Measurements from ENCODE around the gene CD180. TPM values are rescaled to one million over a fixed set of nuclear protein-coding genes. Genes with fewer than 3 reads are reported as not detected.

Gene CD180
- total and polyA plus RNA-seq, 9 donors: 0.66 to 1.7 (median 0.88) TPM

- 93% methylated on average over 33 of the region's 33 CpGs for WGBS (ENCODE audit: insufficient coverage)
- no peak overlapping the region for H3K27ac ChIP-seq (ENCODE audit: low read length)
- DNase-seq: no peak
Measured at GRCh38 chr5:67163863-67164595, 32.6 kb downstream of the CD180 start.

GRCh38 chr5:67163231-67163756, 33.3 kb downstream of the CD180 start:
- no peak for DNase-seq
- Histone ChIP-seq H3K36me3 (ENCODE audit: control insufficient read depth, insufficient read depth, low read length) (peaks cover 48% of the 10 kb centered on the region), H3K27ac (ENCODE audit: low read length) (no peak overlapping the region), H3K4me3 (ENCODE audit: low read length) (no peak overlapping the region), H3K27me3 (ENCODE audit: control insufficient read depth, insufficient read depth, low read length) (no peaks in the 10 kb centered on the region), H3K4me1 (ENCODE audit: control insufficient read depth, insufficient read depth, low read length) (peaks cover 11% of the 10 kb centered on the region), H3K9me3 (replicated peaks; ENCODE audit: control insufficient read depth, low read depth, low read length) (no peaks in the 10 kb centered on the region)
- 97% methylated on average over 32 of the region's 44 CpGs for WGBS (ENCODE audit: insufficient coverage)

More at GRCh38 chr5:67163863-67164595, 32.6 kb downstream of the CD180 start:
- peaks cover 48% of the 10 kb centered on the region for H3K36me3 ChIP-seq (ENCODE audit: control insufficient read depth, insufficient read depth, low read length)
- peaks cover 11% of the 10 kb centered on the region for H3K4me1 ChIP-seq (ENCODE audit: control insufficient read depth, insufficient read depth, low read length)
- no peak overlapping the region for H3K4me3 ChIP-seq (ENCODE audit: low read length)
- no peaks in the 10 kb centered on the region for H3K9me3 ChIP-seq (replicated peaks; ENCODE audit: control insufficient read depth, low read depth, low read length)
- H3K27me3 ChIP-seq (ENCODE audit: control insufficient read depth, insufficient read depth, low read length): no peaks in the 10 kb centered on the region

GRCh38 chr5:67161767-67162166, 34.8 kb downstream of the CD180 start:
- DNase-seq: no peak
- Histone ChIP-seq H3K27ac (ENCODE audit: low read length) (no peak overlapping the region), H3K4me1 (ENCODE audit: control insufficient read depth, insufficient read depth, low read length) (peaks cover 11% of the 10 kb centered on the region), H3K27me3 (ENCODE audit: control insufficient read depth, insufficient read depth, low read length) (no peaks in the 10 kb centered on the region), H3K9me3 (replicated peaks; ENCODE audit: control insufficient read depth, low read depth, low read length) (no peaks in the 10 kb centered on the region), H3K4me3 (ENCODE audit: low read length) (no peak overlapping the region), H3K36me3 (ENCODE audit: control insufficient read depth, insufficient read depth, low read length) (peaks cover 40% of the 10 kb centered on the region)
- 74% methylated on average over 3 of the region's 5 CpGs for WGBS (ENCODE audit: insufficient coverage)

- Histone ChIP-seq H3K4me1 (ENCODE audit: control insufficient read depth, insufficient read depth, low read length) (peaks cover 3% of the 10 kb centered on the region), H3K27me3 (ENCODE audit: control insufficient read depth, insufficient read depth, low read length) (no peaks in the 10 kb centered on the region), H3K4me3 (ENCODE audit: low read length) (no peak overlapping the region), H3K27ac (ENCODE audit: low read length) (no peak overlapping the region), H3K36me3 (ENCODE audit: control insufficient read depth, insufficient read depth, low read length) (peaks cover 38% of the 10 kb centered on the region), H3K9me3 (replicated peaks; ENCODE audit: control insufficient read depth, low read depth, low read length) (no peaks in the 10 kb centered on the region)
- no peak for DNase-seq
- no CpG with 5 or more reads among the region's 3 CpGs for WGBS (ENCODE audit: insufficient coverage)
Measured at GRCh38 chr5:67160985-67161384, 35.6 kb downstream of the CD180 start.

- no peaks in the 10 kb centered on the region for H3K9me3 ChIP-seq (replicated peaks; ENCODE audit: control insufficient read depth, low read depth, low read length)
- WGBS (ENCODE audit: insufficient coverage): 78% methylated on average over 3 of the region's 3 CpGs
- peaks cover 30% of the 10 kb centered on the region for H3K36me3 ChIP-seq (ENCODE audit: control insufficient read depth, insufficient read depth, low read length)
- no peaks in the 10 kb centered on the region for H3K4me1 ChIP-seq (ENCODE audit: control insufficient read depth, insufficient read depth, low read length)
- no peak for DNase-seq
- no peak overlapping the region for H3K4me3 ChIP-seq (ENCODE audit: low read length)
- H3K27me3 ChIP-seq (ENCODE audit: control insufficient read depth, insufficient read depth, low read length): no peaks in the 10 kb centered on the region
- no peak overlapping the region for H3K27ac ChIP-seq (ENCODE audit: low read length)
Measured at GRCh38 chr5:67160272-67160671, 36.3 kb downstream of the CD180 start.

GRCh38 chr5:67156976-67157583, 39.5 kb downstream of the CD180 start:
- WGBS (ENCODE audit: insufficient coverage): 40% methylated on average over 1 of the region's 5 CpGs
- Histone ChIP-seq H3K27ac (ENCODE audit: low read length) (no peak overlapping the region), H3K4me3 (ENCODE audit: low read length) (no peak overlapping the region), H3K4me1 (ENCODE audit: control insufficient read depth, insufficient read depth, low read length) (no peaks in the 10 kb centered on the region), H3K27me3 (ENCODE audit: control insufficient read depth, insufficient read depth, low read length) (no peaks in the 10 kb centered on the region), H3K9me3 (replicated peaks; ENCODE audit: control insufficient read depth, low read depth, low read length) (no peaks in the 10 kb centered on the region), H3K36me3 (ENCODE audit: control insufficient read depth, insufficient read depth, low read length) (peaks cover 11% of the 10 kb centered on the region)
- DNase-seq: peak; percentile 28

GRCh38 chr5:67154556-67155206, 41.9 kb downstream of the CD180 start:
- H3K27me3 ChIP-seq (ENCODE audit: control insufficient read depth, insufficient read depth, low read length): no peaks in the 10 kb centered on the region
- no peaks in the 10 kb centered on the region for H3K9me3 ChIP-seq (replicated peaks; ENCODE audit: control insufficient read depth, low read depth, low read length)
- no peak overlapping the region for H3K27ac ChIP-seq (ENCODE audit: low read length)
- H3K4me1 ChIP-seq (ENCODE audit: control insufficient read depth, insufficient read depth, low read length): peaks cover 2% of the 10 kb centered on the region
- H3K36me3 ChIP-seq (ENCODE audit: control insufficient read depth, insufficient read depth, low read length): peaks cover 18% of the 10 kb centered on the region
- DNase-seq: no peak
- WGBS (ENCODE audit: insufficient coverage): 87% methylated on average over 2 of the region's 5 CpGs
- H3K4me3 ChIP-seq (ENCODE audit: low read length): no peak overlapping the region

- DNase-seq: no peak
- no peaks in the 10 kb centered on the region for H3K9me3 ChIP-seq (replicated peaks; ENCODE audit: control insufficient read depth, low read depth, low read length)
- no peak overlapping the region for H3K27ac ChIP-seq (ENCODE audit: low read length)
- H3K4me3 ChIP-seq (ENCODE audit: low read length): no peak overlapping the region
- peaks cover 4% of the 10 kb centered on the region for H3K4me1 ChIP-seq (ENCODE audit: control insufficient read depth, insufficient read depth, low read length)
- H3K36me3 ChIP-seq (ENCODE audit: control insufficient read depth, insufficient read depth, low read length): peaks cover 18% of the 10 kb centered on the region
- no peaks in the 10 kb centered on the region for H3K27me3 ChIP-seq (ENCODE audit: control insufficient read depth, insufficient read depth, low read length)
- no CpG with 5 or more reads among the region's 2 CpGs for WGBS (ENCODE audit: insufficient coverage)
Measured at GRCh38 chr5:67153292-67153691, 43.3 kb downstream of the CD180 start.

GRCh38 chr5:67152400-67152799, 44.2 kb downstream of the CD180 start:
- Histone ChIP-seq H3K4me3 (ENCODE audit: low read length) (no peak overlapping the region), H3K4me1 (ENCODE audit: control insufficient read depth, insufficient read depth, low read length) (peaks cover 4% of the 10 kb centered on the region), H3K27ac (ENCODE audit: low read length) (no peak overlapping the region), H3K27me3 (ENCODE audit: control insufficient read depth, insufficient read depth, low read length) (no peaks in the 10 kb centered on the region), H3K36me3 (ENCODE audit: control insufficient read depth, insufficient read depth, low read length) (peaks cover 18% of the 10 kb centered on the region), H3K9me3 (replicated peaks; ENCODE audit: control insufficient read depth, low read depth, low read length) (no peaks in the 10 kb centered on the region)
- 94% methylated on average over 6 of the region's 6 CpGs for WGBS (ENCODE audit: insufficient coverage)
- DNase-seq: no peak

GRCh38 chr5:67149951-67150523, 46.6 kb downstream of the CD180 start:
- DNase-seq: peak; percentile 74

More at GRCh38 chr5:67149951-67150523, 46.6 kb downstream of the CD180 start:
- 60% methylated on average over 1 of the region's 1 CpG for WGBS (ENCODE audit: insufficient coverage)
- Histone ChIP-seq H3K4me1 (ENCODE audit: control insufficient read depth, insufficient read depth, low read length) (peaks cover 4% of the 10 kb centered on the region), H3K27me3 (ENCODE audit: control insufficient read depth, insufficient read depth, low read length) (no peaks in the 10 kb centered on the region), H3K4me3 (ENCODE audit: low read length) (no peak overlapping the region), H3K27ac (ENCODE audit: low read length) (peak overlapping the region; percentile 40), H3K36me3 (ENCODE audit: control insufficient read depth, insufficient read depth, low read length) (peaks cover 27% of the 10 kb centered on the region), H3K9me3 (replicated peaks; ENCODE audit: control insufficient read depth, low read depth, low read length) (no peaks in the 10 kb centered on the region)
